Muscle of back (tissue), 11 donors: ENCODE data around the gene CLASP2. TPM values are rescaled to one million over a fixed set of nuclear protein-coding genes. Genes with fewer than 3 reads are reported as not detected.
A peak's percentile ranks its signal among the peaks of the same experiment; 100 is the strongest.
"Not testable (repeated sequence)": the region's sequence is repeated elsewhere in the genome, so short reads cannot be mapped to it uniquely, and the experiment has no call there.

Experiments used
- DNase-seq, 3 donors: peaks; one replicate each; pipeline versions ENCODE4 v3.0.0 to v3.0.0-alpha.2; 2013
- polyA plus RNA-seq, 10 donors: library from polyadenylated mRNA; unstranded; fragments of 120-200 nt; gene quantifications; one replicate each; pipeline ENCODE4 v1.2.1, GENCODE V29; 2013; ENCODE audit not compliant: insufficient read length in 10 of 10

CLASP2 gene
- polyA plus RNA-seq, 10 donors = 33.9 to 60.8 (median 46.3) TPM

GRCh38 chr3:33690341-33690740 lies 27.7 kb downstream of the CLASP2 start:
- DNase-seq = no peak

- DNase-seq = no peak
Observed at GRCh38 chr3:33687406-33688010, 30.5 kb downstream of the CLASP2 start.

GRCh38 chr3:33682770-33683169 lies 35.3 kb downstream of the CLASP2 start:
- no peak for DNase-seq

- no peak for DNase-seq
Observed at GRCh38 chr3:33681667-33682066, 36.4 kb downstream of the CLASP2 start.

GRCh38 chr3:33678073-33678472 lies 40.0 kb downstream of the CLASP2 start:
- DNase-seq = no peak

GRCh38 chr3:33673436-33673835 lies 44.6 kb downstream of the CLASP2 start:
- not testable (repeated sequence) for DNase-seq

- no peak for DNase-seq
Observed at GRCh38 chr3:33668618-33669017, 49.4 kb downstream of the CLASP2 start.

GRCh38 chr3:33665294-33665693 lies 52.8 kb downstream of the CLASP2 start:
- DNase-seq = no peak

GRCh38 chr3:33664195-33664594 lies 53.9 kb downstream of the CLASP2 start:
- DNase-seq = peak in 1 of 3 donors; percentile 48

GRCh38 chr3:33663042-33663441 lies 55.0 kb downstream of the CLASP2 start:
- DNase-seq = no peak

GRCh38 chr3:33659856-33660434 lies 58.1 kb downstream of the CLASP2 start:
- DNase-seq = peak in 2 of 3 donors; percentile 14 to 18

GRCh38 chr3:33658991-33659848 lies 58.8 kb downstream of the CLASP2 start:
- peak; percentile 85 to 95 (median 87) for DNase-seq

GRCh38 chr3:33658621-33658990 lies 59.4 kb downstream of the CLASP2 start:
- no peak for DNase-seq

- no peak for DNase-seq
Observed at GRCh38 chr3:33658039-33658438, 60.0 kb downstream of the CLASP2 start.

GRCh38 chr3:33652736-33653135 lies 65.3 kb downstream of the CLASP2 start:
- no peak for DNase-seq

GRCh38 chr3:33651101-33651500 lies 67.0 kb downstream of the CLASP2 start:
- DNase-seq = not testable (repeated sequence)

- DNase-seq = no peak
Observed at GRCh38 chr3:33650495-33650894, 67.6 kb downstream of the CLASP2 start.

- DNase-seq = no peak
Observed at GRCh38 chr3:33648793-33649192, 69.3 kb downstream of the CLASP2 start.

GRCh38 chr3:33646406-33646805 lies 71.6 kb downstream of the CLASP2 start:
- peak; percentile 18 to 61 (median 30) for DNase-seq

GRCh38 chr3:33645060-33645647 lies 72.9 kb downstream of the CLASP2 start:
- DNase-seq = peak in 2 of 3 donors; percentile 22 to 44

- DNase-seq = no peak
Observed at GRCh38 chr3:33644582-33644981, 73.5 kb downstream of the CLASP2 start.

- DNase-seq = no peak
Observed at GRCh38 chr3:33642806-33643205, 75.2 kb downstream of the CLASP2 start.

GRCh38 chr3:33639889-33640288 lies 78.2 kb downstream of the CLASP2 start:
- no peak for DNase-seq
